ENCODE measurements around the gene ADCY7. TPM values are rescaled to one million over a fixed set of nuclear protein-coding genes. Genes with fewer than 3 reads are reported as not detected.
A peak's percentile ranks its signal among the peaks of the same experiment; 100 is the strongest.

ADCY7 gene
- total RNA-seq, 1 donor = 75.9 TPM

DNA sequence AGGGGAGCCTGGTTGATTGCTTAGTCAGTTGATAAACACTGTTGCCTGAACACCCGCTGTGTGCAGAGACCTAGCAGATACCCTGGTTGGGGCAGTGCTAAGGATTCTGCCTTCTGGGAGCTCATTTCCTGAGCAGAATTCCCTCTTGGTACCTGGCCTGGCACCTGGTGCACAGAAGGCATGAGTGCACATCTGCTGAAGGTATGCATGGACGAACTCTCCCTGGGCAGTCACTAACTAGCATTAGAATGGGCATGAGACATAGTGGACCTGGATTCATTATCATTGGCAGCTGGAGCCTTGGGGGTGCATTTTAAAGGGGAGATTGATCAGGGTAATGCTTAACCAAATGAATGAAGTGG is 13.1 kb downstream of the ADCY7 start:
- Histone ChIP-seq H3K4me1 (ENCODE audit: insufficient read depth, low read length) (peaks cover 100% of the 10 kb centered on the region), H3K9me3 (ENCODE audit: low read depth, low read length) (no peaks in the 10 kb centered on the region), H3K4me3 (ENCODE audit: low read length) (peak overlapping the region; percentile 28), H3K27me3 (ENCODE audit: insufficient read depth, low read length) (no peaks in the 10 kb centered on the region)

DNA sequence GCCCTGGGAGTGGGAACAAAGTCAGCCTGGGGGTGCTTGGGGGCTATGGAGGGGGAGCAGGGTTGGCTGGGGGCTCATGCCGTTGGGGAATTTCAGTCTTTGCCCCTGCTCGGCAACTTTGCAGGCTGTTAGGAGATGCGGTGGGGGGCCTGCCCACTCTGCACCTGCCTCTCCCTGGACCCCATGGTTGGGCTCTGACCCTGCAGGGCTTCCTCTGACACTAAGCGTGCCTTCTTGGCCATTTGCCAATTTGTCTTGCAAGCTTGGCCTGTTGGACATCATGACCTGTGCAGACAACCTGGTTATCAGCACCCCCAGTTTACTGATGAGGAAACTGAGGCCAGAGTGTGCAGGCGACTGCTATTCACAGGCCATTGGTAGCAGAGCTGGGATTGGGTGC is 14.6 kb downstream of the ADCY7 start:
- H3K27me3 ChIP-seq (ENCODE audit: insufficient read depth, low read length) = no peaks in the 10 kb centered on the region
- H3K4me3 ChIP-seq (ENCODE audit: low read length) = peak overlapping the region; percentile 38
- no peaks in the 10 kb centered on the region for H3K9me3 ChIP-seq (ENCODE audit: low read depth, low read length)
- H3K4me1 ChIP-seq (ENCODE audit: insufficient read depth, low read length) = peaks cover 100% of the 10 kb centered on the region

DNA sequence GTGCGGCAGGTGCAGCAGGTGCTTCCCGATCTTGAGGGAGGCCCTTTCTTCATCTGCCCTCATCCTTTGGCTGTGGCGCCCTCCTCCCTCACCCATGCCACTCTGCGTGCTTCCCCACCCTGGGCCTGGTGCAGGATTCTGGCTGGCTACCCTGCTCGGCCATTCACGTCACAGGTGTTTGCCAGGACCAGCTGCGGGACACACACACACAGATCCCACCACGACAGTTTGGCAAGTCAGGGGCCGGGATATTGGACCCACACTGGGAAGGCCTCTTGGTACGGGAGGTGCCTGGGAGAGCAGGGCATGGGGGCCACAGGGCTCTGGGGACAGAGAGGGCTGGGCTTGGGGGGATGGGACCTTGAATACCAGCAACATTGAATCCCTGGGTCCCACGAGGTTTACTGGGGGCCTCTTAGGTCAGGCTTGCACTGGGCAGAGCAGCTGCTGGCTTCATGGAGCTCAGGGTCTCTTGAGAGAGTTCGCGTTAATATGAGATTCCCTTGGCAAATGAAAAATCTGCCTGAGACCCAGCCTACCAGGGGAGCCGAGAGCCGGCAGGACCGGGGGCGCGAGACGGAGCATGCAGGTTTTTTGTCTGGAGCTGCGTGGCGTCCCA is 15.1 kb downstream of the ADCY7 start:
- peak overlapping the region; percentile 38 for H3K4me3 ChIP-seq (ENCODE audit: low read length)
- H3K4me1 ChIP-seq (ENCODE audit: insufficient read depth, low read length) = peaks cover 97% of the 10 kb centered on the region
- H3K27me3 ChIP-seq (ENCODE audit: insufficient read depth, low read length) = no peaks in the 10 kb centered on the region
- no peaks in the 10 kb centered on the region for H3K9me3 ChIP-seq (ENCODE audit: low read depth, low read length)

- Histone ChIP-seq H3K4me3 (ENCODE audit: low read length) (peak overlapping the region; percentile 38), H3K9me3 (ENCODE audit: low read depth, low read length) (no peaks in the 10 kb centered on the region), H3K4me1 (ENCODE audit: insufficient read depth, low read length) (peaks cover 93% of the 10 kb centered on the region), H3K27me3 (ENCODE audit: insufficient read depth, low read length) (no peaks in the 10 kb centered on the region)
These were observed 15.7 kb downstream of the ADCY7 start for GRCh38 chr16:50282010-50282538.

DNA sequence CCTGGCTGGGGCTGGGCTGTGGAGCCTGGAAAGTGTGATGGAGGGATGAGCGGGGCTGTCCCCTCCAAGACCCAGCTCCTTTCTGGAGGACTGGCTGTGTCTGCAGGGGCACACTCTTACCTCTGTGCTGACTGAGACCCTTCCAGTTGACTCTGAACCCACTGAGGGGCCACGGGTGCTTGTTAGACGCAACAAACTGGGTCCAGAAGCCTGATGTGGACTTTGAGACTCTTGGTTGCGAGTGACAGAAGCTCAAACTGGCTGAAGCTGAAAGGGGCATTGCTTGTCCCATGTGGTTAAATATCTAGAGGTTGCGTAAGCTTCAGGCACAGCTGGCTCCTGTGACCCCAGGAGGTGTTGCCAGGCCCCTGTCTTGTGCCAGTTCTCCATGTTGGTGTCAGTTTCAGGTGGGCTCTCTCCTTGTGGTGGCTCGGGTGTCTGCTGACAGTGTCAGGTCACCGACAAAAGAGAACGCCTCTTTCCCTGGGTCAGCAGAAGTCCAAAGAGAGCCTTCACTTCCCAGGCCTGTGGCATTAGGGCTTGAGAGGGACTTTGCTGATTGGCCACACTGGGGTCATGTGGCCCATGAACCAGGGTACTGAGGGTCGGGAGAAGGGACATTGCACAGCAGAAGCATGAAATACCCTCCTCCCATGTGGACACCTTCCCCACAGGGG is 16.7 kb downstream of the ADCY7 start:
- no peaks in the 10 kb centered on the region for H3K27me3 ChIP-seq (ENCODE audit: insufficient read depth, low read length)
- no peak overlapping the region for H3K4me3 ChIP-seq (ENCODE audit: low read length)
- peaks cover 89% of the 10 kb centered on the region for H3K4me1 ChIP-seq (ENCODE audit: insufficient read depth, low read length)

DNA sequence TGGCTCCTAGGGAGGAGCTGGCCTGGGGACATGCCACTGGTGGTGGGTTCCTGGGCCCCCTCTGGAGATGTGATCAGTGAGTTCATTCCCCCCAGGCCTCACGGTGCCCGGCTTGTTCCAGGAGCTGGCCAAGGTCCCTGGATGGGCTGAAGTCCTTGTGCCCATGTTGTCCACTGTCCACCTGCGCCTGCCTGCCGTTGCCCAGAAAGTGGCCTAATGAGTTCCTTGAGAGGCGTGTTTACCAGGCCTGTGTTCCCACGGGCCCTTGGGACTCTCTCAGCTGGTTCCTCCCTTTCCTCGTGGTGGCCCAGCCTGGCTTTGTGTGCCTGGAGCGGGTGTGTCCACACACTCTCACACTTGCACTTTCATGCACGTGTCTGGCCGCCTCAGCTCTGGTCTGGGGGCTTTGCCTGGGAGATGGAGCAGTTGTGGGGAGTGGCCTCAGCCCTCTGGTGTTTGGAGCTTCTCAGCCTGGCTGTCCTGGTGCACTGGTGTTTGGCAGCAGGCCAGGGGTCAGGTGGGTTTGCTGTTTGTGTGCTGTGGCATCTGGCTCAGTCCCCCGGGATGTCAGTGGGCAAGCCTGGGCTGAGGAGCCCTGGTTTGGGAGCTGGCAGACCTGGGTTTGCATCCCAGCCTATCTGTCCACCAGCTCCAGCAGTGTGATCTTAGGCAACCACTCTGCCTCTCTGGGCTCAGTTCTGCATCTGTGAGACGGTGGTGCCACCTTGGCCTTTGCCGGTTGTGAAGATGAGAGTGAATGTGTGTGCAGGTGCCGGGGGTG is 18.0 kb downstream of the ADCY7 start:
- Histone ChIP-seq H3K4me1 (ENCODE audit: insufficient read depth, low read length) (peaks cover 78% of the 10 kb centered on the region), H3K4me3 (ENCODE audit: low read length) (no peak overlapping the region), H3K27me3 (ENCODE audit: insufficient read depth, low read length) (no peaks in the 10 kb centered on the region), H3K9me3 (ENCODE audit: low read depth, low read length) (no peaks in the 10 kb centered on the region)

More for the DNA sequence above, 16.7 kb downstream of the ADCY7 start:
- no peaks in the 10 kb centered on the region for H3K9me3 ChIP-seq (ENCODE audit: low read depth, low read length)

GRCh38 chr16:50285406-50286003 is 19.2 kb downstream of the ADCY7 start:
- no peaks in the 10 kb centered on the region for H3K9me3 ChIP-seq (ENCODE audit: low read depth, low read length)
- no peak overlapping the region for H3K4me3 ChIP-seq (ENCODE audit: low read length)
- H3K27me3 ChIP-seq (ENCODE audit: insufficient read depth, low read length) = no peaks in the 10 kb centered on the region
- H3K4me1 ChIP-seq (ENCODE audit: insufficient read depth, low read length) = peaks cover 66% of the 10 kb centered on the region

DNA sequence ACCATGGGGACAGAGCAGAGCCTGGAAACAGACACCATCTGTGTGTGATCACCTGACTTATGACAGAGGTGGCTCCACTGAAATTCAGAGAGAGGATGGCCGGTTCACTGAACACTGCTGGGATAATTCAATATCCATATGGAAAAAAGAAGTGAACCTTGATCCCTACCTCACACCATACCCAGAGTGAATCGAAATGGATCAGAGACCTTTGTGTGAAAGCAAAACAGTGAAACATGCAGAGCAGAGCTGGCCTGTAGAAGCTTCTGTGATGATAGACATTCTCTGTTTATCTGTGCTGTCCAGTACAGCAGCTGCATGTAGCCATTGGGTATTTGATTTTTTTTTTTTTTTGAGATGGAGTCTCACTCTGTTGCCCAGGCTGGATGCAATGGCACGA is 20.3 kb downstream of the ADCY7 start:
- Histone ChIP-seq H3K27me3 (ENCODE audit: insufficient read depth, low read length) (no peaks in the 10 kb centered on the region), H3K4me1 (ENCODE audit: insufficient read depth, low read length) (peaks cover 54% of the 10 kb centered on the region), H3K9me3 (ENCODE audit: low read depth, low read length) (no peaks in the 10 kb centered on the region), H3K4me3 (ENCODE audit: low read length) (no peak overlapping the region)

DNA sequence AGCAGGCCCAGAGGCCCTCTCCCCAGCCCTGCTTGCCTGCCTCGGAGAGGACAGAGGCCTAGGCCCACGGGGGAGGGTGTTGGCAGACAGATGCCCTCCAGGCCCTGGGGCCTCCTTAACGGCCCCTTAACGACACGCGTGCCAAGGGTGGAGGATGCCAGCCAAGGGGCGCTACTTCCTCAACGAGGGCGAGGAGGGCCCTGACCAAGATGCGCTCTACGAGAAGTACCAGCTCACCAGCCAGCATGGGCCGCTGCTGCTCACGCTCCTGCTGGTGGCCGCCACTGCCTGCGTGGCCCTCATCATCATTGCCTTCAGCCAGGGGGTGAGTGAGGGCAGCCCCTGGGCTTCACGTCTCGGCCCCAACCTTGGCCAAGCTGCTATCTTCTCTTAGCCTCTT is 21.7 kb downstream of the ADCY7 start:
- Histone ChIP-seq H3K27me3 (ENCODE audit: insufficient read depth, low read length) (no peaks in the 10 kb centered on the region), H3K4me3 (ENCODE audit: low read length) (no peak overlapping the region), H3K9me3 (ENCODE audit: low read depth, low read length) (no peaks in the 10 kb centered on the region), H3K4me1 (ENCODE audit: insufficient read depth, low read length) (peaks cover 41% of the 10 kb centered on the region)

GRCh38 chr16:50288920-50289319 is 22.6 kb downstream of the ADCY7 start:
- Histone ChIP-seq H3K4me1 (ENCODE audit: insufficient read depth, low read length) (peaks cover 32% of the 10 kb centered on the region), H3K9me3 (ENCODE audit: low read depth, low read length) (no peaks in the 10 kb centered on the region), H3K27me3 (ENCODE audit: insufficient read depth, low read length) (no peaks in the 10 kb centered on the region), H3K4me3 (ENCODE audit: low read length) (no peak overlapping the region)

GRCh38 chr16:50289950-50290764 is 23.8 kb downstream of the ADCY7 start:
- Histone ChIP-seq H3K4me1 (ENCODE audit: insufficient read depth, low read length) (peaks cover 19% of the 10 kb centered on the region), H3K4me3 (ENCODE audit: low read length) (no peak overlapping the region), H3K9me3 (ENCODE audit: low read depth, low read length) (no peaks in the 10 kb centered on the region), H3K27me3 (ENCODE audit: insufficient read depth, low read length) (no peaks in the 10 kb centered on the region)

DNA sequence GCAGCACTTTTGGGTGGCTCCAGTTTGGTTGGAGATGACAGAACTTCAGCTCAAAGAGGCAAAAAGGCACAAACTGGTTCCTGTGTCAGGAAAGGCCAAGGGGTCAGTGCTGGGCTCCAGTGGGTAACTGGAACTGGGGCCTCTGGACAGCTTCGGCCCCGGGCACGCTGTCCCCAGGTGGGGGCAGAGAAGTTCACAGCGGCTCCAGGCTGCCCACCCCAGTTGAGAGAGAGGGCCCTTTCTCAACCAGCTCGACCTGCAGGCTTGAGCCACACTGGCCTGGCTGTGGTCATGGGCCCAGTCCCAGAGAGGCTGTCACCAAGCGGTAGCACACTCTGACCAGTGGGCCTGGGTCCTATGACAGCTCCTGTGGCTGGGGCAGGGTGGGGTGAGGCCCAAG is 24.5 kb downstream of the ADCY7 start:
- no peaks in the 10 kb centered on the region for H3K9me3 ChIP-seq (ENCODE audit: low read depth, low read length)
- no peak overlapping the region for H3K4me3 ChIP-seq (ENCODE audit: low read length)
- H3K27me3 ChIP-seq (ENCODE audit: insufficient read depth, low read length) = no peaks in the 10 kb centered on the region
- peaks cover 12% of the 10 kb centered on the region for H3K4me1 ChIP-seq (ENCODE audit: insufficient read depth, low read length)

DNA sequence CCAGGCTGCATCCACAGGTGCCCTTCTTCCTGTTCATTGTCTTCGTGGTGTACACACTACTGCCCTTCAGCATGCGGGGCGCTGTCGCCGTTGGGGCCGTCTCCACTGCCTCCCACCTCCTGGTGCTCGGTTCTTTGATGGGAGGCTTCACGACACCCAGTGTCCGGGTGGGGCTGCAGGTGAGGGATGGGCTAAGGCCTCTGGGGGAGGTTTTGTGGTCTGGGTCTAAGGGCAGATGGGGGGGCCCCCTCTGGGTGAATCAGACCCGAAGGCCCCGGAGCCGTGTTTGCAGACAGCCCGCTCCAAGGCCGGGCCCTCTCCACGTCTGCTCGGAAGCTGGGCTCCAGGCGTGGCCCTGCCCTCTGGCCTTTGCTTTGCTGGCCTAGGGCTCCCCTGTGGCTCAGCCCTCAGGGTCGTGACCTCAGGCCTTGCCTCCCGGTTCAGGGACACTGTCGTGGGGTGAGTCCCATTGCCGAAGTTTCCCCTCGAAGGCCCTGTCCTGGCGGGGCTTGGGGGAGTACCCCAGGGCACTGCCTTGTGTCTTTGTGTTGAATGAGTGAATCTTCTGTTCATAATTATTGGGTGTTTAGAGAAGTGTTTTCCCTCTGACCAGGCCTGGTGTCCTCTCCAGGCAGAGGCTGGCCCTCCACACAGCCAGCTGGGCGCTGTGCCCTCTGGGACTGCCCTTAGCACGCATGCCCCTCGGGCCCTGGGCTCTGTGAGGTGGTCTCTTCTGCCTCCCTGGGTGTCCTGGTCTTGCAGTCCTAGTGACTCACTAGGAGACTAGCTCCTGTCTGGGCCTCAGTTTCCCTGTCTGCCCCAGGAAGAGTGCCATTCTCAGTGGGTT is 25.6 kb downstream of the ADCY7 start:
- H3K9me3 ChIP-seq (ENCODE audit: low read depth, low read length) = no peaks in the 10 kb centered on the region
- peaks cover 7% of the 10 kb centered on the region for H3K4me1 ChIP-seq (ENCODE audit: insufficient read depth, low read length)
- no peak overlapping the region for H3K4me3 ChIP-seq (ENCODE audit: low read length)
- H3K27me3 ChIP-seq (ENCODE audit: insufficient read depth, low read length) = no peaks in the 10 kb centered on the region

DNA sequence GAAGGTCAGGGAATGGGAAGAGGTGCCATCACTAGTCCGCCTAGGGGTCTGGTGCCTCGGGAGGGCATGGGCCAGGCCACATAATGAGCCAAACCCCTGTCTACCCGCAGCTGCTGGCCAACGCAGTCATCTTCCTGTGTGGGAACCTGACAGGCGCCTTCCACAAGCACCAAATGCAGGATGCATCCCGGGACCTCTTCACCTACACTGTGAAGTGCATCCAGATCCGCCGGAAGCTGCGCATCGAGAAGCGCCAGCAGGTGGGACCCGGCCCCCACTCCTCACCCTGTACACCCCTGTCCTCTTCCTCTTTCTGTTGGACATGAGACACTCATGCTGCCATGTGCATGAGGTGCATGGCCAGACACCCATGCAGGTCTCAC is 26.2 kb downstream of the ADCY7 start:
- Histone ChIP-seq H3K27me3 (ENCODE audit: insufficient read depth, low read length) (no peaks in the 10 kb centered on the region), H3K4me1 (ENCODE audit: insufficient read depth, low read length) (peaks cover 6% of the 10 kb centered on the region), H3K4me3 (ENCODE audit: low read length) (no peak overlapping the region), H3K9me3 (ENCODE audit: low read depth, low read length) (no peaks in the 10 kb centered on the region)
